Fibroblast of villous mesenchyme (primary cell): ENCODE measurements around the gene LRP4. TPM values are rescaled to one million over a fixed set of nuclear protein-coding genes. Genes with fewer than 3 reads are reported as not detected.
A peak's percentile ranks its signal among the peaks of the same experiment; 100 is the strongest.

ENCODE experiments used
- DNase-seq: peaks from one replicate; pipeline ENCODE4 v3.0.0-alpha.2; 2010; ENCODE audit warnings: low read depth
- H3K4me3 ChIP-seq: 2 replicates; pipeline ENCODE4 v1.5.1; 2011; ENCODE audit warnings: low read depth, mild to moderate bottlenecking, low read length
- CTCF ChIP-seq: IDR thresholded peaks from 2 replicates; pipeline ENCODE4 v1.5.1; 2012; ENCODE audit warnings: low read depth, mild to moderate bottlenecking, low read length; ENCODE audit not compliant: insufficient read depth
- total RNA-seq: library from RNA; depleted of rRNA; stranded (reverse); fragments of >200 nt; gene quantifications from 2 replicates; pipeline ENCODE4 v1.2.3, GENCODE V29; 2012

The LRP4 gene
- total RNA-seq, 1 donor = 3.5 TPM

- no peak for TF ChIP-seq CTCF
- no peak overlapping the region for H3K4me3 ChIP-seq
- no peak for DNase-seq
These were observed 40.4 kb upstream of the LRP4 start for GRCh38 chr11:46958777-46959176.

DNA sequence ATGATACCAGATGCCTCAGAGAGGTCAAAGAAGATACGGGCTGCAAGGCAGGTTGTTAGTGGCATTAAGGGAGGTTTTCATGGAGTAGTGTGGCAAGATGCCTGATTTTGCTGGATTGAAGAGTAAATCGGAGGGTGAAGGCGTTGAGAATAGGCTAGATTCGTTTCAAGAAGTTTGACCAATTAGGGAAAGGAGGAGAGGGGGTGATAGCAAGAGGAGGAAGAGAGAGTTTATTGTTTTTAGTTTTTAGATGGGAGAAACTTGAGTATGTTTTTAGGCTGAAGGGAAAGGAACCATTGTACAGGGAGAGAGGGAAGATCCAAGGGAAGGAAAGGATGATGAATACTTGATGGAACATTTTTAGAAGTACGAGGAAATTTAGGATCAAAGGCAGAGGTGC, 34.7 kb upstream of the LRP4 start:
- DNase-seq = no peak
- H3K4me3 ChIP-seq = no peak overlapping the region
- TF ChIP-seq CTCF = no peak

DNA sequence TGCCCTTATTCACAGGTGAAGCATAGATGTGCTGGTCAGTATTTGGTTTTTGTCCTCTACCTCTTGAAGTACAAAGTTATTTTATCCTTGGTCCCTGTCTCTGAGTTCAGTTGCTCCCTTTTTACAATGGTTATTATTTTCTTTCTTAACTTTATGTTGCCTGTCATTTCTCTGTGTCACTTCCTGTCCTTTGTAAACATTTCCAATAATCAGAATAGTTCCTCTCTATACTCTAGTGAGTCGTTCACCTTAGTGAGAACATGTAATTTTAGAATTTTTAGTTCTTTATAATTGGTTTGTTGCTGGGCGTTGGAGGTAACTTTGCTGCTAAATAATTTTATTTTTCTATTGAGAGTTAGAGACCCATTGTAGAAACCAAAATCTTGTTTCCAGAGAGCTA, 34.2 kb upstream of the LRP4 start:
- no peak for DNase-seq
- no peak overlapping the region for H3K4me3 ChIP-seq
- TF ChIP-seq CTCF = no peak

DNA sequence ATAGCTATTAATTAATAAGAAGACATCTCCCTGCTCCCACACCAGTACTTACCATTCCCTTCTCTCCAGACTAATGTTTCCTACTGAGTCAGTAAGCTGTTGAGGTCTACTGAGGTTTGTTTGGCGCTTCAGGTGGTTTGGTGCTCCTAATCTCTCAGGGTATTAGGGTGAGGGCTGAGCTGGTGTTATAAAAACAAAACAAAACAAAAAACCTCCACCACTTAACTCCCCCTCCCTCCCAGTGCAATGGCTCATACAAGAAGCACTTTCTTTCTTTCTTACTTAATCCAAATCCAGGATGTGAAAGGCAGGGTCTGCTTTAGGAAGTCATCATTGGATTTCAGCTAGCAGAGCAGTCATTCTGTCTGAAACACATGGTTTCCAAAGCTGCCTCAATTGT, 33.5 kb upstream of the LRP4 start:
- TF ChIP-seq CTCF = no peak
- no peak overlapping the region for H3K4me3 ChIP-seq
- peak; percentile 24 for DNase-seq

DNA sequence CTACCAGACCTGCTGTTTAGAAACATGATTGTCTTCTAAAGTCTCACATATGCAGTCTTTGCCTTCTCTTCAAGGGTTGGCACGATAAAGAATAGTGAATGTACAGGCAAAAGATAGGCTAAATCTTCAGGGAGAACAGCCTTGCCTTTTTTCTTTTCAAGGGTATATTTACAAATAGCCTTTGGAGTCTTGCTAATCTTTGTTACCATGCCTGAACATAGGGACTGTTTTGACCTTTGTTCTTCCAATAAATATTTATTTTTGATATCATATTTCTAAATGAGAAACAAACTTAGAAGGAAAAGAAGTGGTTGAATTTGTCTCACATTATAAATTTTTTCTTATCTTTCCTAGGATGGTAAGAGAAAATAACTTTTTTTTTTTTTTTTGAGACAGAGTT, 30.9 kb upstream of the LRP4 start:
- no peak overlapping the region for H3K4me3 ChIP-seq
- no peak for DNase-seq
- TF ChIP-seq CTCF = no peak

- no peak for TF ChIP-seq CTCF
- DNase-seq = peak; percentile 79
- no peak overlapping the region for H3K4me3 ChIP-seq
These were observed 30.2 kb upstream of the LRP4 start for GRCh38 chr11:46948378-46949131.
